Measurements from ENCODE around the gene UBE2J1.
A peak's percentile ranks its signal among the peaks of the same experiment; 100 is the strongest.
"Not testable (repeated sequence)": the region's sequence is repeated elsewhere in the genome, so short reads cannot be mapped to it uniquely, and the experiment has no call there.

UBE2J1 gene

DNA sequence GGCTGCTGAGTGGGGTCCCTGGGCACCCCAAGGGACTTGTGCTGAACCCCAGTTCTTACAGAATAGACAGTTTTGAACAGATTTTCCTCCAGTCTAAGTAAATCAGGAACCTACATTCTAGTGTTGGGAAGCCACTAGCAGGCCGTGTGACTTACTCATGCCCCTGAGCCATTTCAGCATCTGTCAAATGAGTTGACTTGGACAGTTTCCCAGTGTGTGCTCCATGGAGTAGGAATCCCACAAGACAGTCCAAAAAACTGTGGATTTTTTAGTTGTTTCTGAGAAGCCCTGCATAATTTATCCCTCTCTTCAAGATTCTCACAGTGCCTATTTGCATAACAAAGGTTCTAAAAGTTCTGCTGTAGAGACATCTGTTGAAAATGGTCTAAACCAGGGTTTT lies 39.5 kb downstream of the UBE2J1 start:
- TF ChIP-seq ELF4 (IDR thresholded peaks at IDR 0.05), result no peak
- CTCF ChIA-PET, result interaction anchor here (1.4 to 2.7 kb wide), 2 partner anchors 14 to 55 kb away, joined by 4 to 13 read pairs; no protein-coding TSS in a partner anchor
- POLR2A ChIA-PET, result interaction anchor here (0.6 kb wide), 1 partner anchor 15 kb away, joined by 3 read pairs; no protein-coding TSS in a partner anchor
- DNase-seq (ENCODE audit: extremely low spot score), result no peak

DNA sequence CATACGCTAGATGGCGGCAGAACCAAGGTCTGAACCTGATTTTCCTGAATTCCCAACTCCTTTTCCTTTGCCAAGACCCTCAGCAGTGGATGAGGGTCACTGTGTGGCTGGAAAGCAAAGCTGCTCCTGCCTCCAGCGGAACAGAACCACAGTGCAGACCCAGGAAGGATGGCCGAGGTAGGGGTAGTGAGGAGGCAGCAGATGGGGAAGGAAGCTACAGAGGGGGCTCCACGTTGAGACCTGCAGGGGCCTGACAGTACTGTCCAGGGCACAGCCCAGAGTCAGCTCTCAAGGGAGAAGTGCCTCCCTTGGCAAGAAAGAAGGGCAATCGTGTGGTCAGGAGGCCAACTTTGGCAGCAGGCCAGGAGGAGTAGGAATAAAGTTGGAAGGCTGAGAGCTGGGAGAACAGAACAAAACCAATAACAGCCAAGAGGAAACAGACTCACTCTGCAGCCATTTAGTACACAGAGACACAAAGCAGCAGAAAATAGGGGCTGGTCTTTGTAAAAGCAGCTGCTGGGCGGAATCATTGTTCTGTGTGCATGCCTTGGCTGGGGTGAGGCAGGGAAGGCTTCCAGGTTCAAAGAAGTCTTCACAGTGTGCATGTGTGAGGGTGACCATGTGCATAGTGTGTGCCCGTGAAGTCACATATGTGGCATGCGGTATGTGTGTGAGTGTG lies 40.5 kb downstream of the UBE2J1 start:
- TF ChIP-seq FOXK2 (IDR thresholded peaks at IDR 0.05) (no peak), ELF4 (IDR thresholded peaks at IDR 0.05) (no peak), ZNF384 (IDR thresholded peaks at IDR 0.05) (no peak), FOXA1 (IDR thresholded peaks at IDR 0.05) (no peak), TARDBP (IDR thresholded peaks at IDR 0.05) (no peak), SUZ12 (IDR thresholded peaks at IDR 0.05) (no peak), NFRKB (IDR thresholded peaks at IDR 0.05) (no peak), FOXM1 (IDR thresholded peaks at IDR 0.05; ENCODE audit: borderline replicate concordance) (no peak), LEF1 (IDR thresholded peaks at IDR 0.05; ENCODE audit: borderline replicate concordance) (no peak), ARNT (IDR thresholded peaks at IDR 0.05) (no peak), L3MBTL2 (conservative IDR thresholded peaks at IDR 0.05) (no peak), CTBP1 (IDR thresholded peaks at IDR 0.05; ENCODE audit: borderline replicate concordance) (no peak), BHLHE40 (IDR thresholded peaks at IDR 0.05; ENCODE audit: borderline replicate concordance) (no peak), SP1 (IDR thresholded peaks at IDR 0.05) (no peak)
- TF ChIP-seq, protein P1, sequence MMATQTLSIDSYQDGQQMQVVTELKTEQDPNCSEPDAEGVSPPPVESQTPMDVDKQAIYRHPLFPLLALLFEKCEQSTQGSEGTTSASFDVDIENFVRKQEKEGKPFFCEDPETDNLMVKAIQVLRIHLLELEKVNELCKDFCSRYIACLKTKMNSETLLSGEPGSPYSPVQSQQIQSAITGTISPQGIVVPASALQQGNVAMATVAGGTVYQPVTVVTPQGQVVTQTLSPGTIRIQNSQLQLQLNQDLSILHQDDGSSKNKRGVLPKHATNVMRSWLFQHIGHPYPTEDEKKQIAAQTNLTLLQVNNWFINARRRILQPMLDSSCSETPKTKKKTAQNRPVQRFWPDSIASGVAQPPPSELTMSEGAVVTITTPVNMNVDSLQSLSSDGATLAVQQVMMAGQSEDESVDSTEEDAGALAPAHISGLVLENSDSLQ (IDR thresholded peaks at IDR 0.05), result no peak
- ChIA-PET POLR2A (interaction anchor here (0.6 kb wide), 2 partner anchors 14 to 1102 kb away, joined by 3 read pairs; no protein-coding TSS in a partner anchor), CTCF (interaction anchor here (0.6 to 2.7 kb wide), 7 partner anchors 13 to 298 kb away, joined by 3 to 13 read pairs (median 5); no protein-coding TSS in a partner anchor)
- DNase-seq (ENCODE audit: extremely low spot score), result peak; percentile 38

DNA sequence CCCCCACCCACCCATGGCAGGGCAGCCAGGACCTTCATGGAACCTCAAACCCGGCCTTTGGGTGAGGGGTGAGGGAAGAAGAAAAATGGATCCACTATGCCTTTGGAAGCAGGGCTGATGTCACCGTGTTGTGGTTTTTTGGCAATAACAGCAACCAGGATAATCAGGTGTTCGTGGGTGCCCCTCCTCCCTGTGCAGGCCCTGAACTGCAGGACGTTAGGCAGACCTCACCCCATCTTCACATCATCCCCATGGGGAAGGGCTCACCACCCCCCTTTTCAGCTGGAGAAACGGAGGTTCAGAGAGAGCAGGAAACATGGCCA lies 41.0 kb downstream of the UBE2J1 start:
- TF ChIP-seq HDGF (IDR thresholded peaks at IDR 0.05; ENCODE audit: borderline replicate concordance) (no peak), L3MBTL2 (conservative IDR thresholded peaks at IDR 0.05) (no peak), NFRKB (IDR thresholded peaks at IDR 0.05) (no peak), TARDBP (IDR thresholded peaks at IDR 0.05) (no peak), ELF4 (IDR thresholded peaks at IDR 0.05) (no peak), FOXK2 (IDR thresholded peaks at IDR 0.05) (no peak), LEF1 (IDR thresholded peaks at IDR 0.05; ENCODE audit: borderline replicate concordance) (no peak), FOXM1 (IDR thresholded peaks at IDR 0.05; ENCODE audit: borderline replicate concordance) (no peak), CTBP1 (IDR thresholded peaks at IDR 0.05; ENCODE audit: borderline replicate concordance) (no peak), SUZ12 (IDR thresholded peaks at IDR 0.05) (no peak), FOXA1 (IDR thresholded peaks at IDR 0.05) (no peak), ZNF384 (IDR thresholded peaks at IDR 0.05) (no peak), ARNT (IDR thresholded peaks at IDR 0.05) (no peak), BHLHE40 (IDR thresholded peaks at IDR 0.05; ENCODE audit: borderline replicate concordance) (no peak), SP1 (IDR thresholded peaks at IDR 0.05) (no peak)
- TF ChIP-seq, protein P1 (IDR thresholded peaks at IDR 0.05), result no peak
- ChIA-PET POLR2A (no interaction called here), CTCF (interaction anchor here (0.5 to 2.7 kb wide), 8 partner anchors 13 to 299 kb away, joined by 3 to 13 read pairs (median 4); no protein-coding TSS in a partner anchor)
- DNase-seq (ENCODE audit: extremely low spot score), result no peak

DNA sequence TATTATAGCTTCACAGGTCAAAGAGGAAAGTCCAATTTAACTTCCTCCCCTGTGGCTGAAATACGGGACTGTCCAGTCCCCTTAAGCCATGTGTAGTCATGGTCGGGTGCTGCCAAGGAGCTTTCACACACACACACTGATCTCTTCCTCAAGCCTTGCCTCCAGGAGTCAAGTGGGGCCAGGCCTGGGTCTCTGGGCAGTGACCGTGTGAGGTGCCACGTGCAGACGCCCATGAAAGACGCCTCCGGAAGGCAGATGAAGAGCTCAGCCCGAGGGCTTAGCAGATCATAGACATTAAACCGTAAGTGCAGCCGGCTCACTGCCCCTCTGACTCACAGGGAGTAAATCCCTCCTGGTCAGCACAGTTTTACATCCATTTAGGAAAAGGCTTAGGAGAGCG lies 41.6 kb downstream of the UBE2J1 start:
- CTCF ChIA-PET, result interaction anchor here (0.5 to 2.7 kb wide), 5 partner anchors 36 to 119 kb away, joined by 3 to 13 read pairs (median 3); no protein-coding TSS in a partner anchor

DNA sequence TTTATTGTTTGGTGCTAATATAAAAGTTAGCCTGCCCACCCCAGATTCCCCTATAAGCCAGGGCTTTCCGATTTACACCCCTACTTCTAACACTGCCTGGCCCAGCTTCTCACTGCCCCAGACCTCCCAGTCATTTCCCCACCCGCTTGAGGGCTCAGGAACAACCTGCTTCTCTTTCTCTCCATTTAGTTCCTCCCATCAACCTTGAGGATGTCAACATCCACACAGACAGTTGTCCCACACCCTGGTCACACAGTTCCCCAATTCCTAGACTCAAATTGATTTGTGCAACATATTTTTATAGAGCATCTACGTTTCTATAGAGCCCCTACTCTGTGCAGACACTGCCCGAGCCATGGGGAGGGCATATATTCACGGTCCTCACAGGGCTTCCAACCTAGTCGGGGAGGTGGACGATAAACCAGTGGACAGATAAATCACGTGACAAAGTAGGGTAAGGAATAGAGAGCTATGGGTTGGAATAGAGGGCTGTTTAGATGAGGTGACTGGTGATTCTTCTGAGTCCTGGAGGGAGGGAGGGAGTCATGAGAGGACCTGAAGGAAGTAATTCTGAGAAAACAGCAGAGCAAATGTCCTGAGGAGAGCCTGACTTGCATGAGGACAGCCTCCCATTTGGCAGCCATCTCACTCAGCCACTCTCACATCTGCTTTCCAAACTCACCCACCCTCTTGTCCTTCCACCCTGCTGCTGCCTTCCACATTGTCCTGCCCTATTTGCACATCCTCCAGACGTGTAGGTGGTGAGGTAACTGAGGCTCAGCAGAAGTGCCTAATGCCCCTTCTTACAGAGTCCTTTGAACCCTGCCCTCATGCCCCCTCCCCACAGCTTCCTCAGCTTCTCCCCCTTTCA lies 43.8 kb downstream of the UBE2J1 start:
- CTCF ChIA-PET, result interaction anchor here (0.6 to 1.9 kb wide), 3 partner anchors 10 to 886 kb away, joined by 3 to 5 read pairs (median 5); no protein-coding TSS in a partner anchor
- POLR2A ChIA-PET, result no interaction called here
- TF ChIP-seq TARDBP (IDR thresholded peaks at IDR 0.05), result no peak
- TF ChIP-seq SUZ12 (IDR thresholded peaks at IDR 0.05), result no peak
- no peak for TF ChIP-seq ZNF384 (IDR thresholded peaks at IDR 0.05)
- TF ChIP-seq FOXA1 (IDR thresholded peaks at IDR 0.05), result no peak
- no peak for TF ChIP-seq NFRKB (IDR thresholded peaks at IDR 0.05)
- TF ChIP-seq SP1 (IDR thresholded peaks at IDR 0.05), result no peak
- TF ChIP-seq CTBP1 (IDR thresholded peaks at IDR 0.05; ENCODE audit: borderline replicate concordance), result no peak
- TF ChIP-seq, protein P1 (IDR thresholded peaks at IDR 0.05), result no peak
- TF ChIP-seq FOXM1 (IDR thresholded peaks at IDR 0.05; ENCODE audit: borderline replicate concordance), result no peak
- no peak for TF ChIP-seq L3MBTL2 (conservative IDR thresholded peaks at IDR 0.05)
- no peak for TF ChIP-seq ARNT (IDR thresholded peaks at IDR 0.05)
- no peak for TF ChIP-seq HDGF (IDR thresholded peaks at IDR 0.05; ENCODE audit: borderline replicate concordance)
- TF ChIP-seq BHLHE40 (IDR thresholded peaks at IDR 0.05; ENCODE audit: borderline replicate concordance), result no peak
- TF ChIP-seq ELF4 (IDR thresholded peaks at IDR 0.05), result no peak
- TF ChIP-seq LEF1 (IDR thresholded peaks at IDR 0.05; ENCODE audit: borderline replicate concordance), result no peak
- no peak for TF ChIP-seq FOXK2 (IDR thresholded peaks at IDR 0.05)
- no peak for DNase-seq (ENCODE audit: extremely low spot score)

More for the DNA sequence above, 41.6 kb downstream of the UBE2J1 start:
- POLR2A ChIA-PET, result no interaction called here
- no peak for DNase-seq (ENCODE audit: extremely low spot score)
- TF ChIP-seq L3MBTL2 (conservative IDR thresholded peaks at IDR 0.05) (no peak), HDGF (IDR thresholded peaks at IDR 0.05; ENCODE audit: borderline replicate concordance) (no peak), ZNF384 (IDR thresholded peaks at IDR 0.05) (no peak), FOXM1 (IDR thresholded peaks at IDR 0.05; ENCODE audit: borderline replicate concordance) (no peak), FOXA1 (IDR thresholded peaks at IDR 0.05) (no peak), SUZ12 (IDR thresholded peaks at IDR 0.05) (no peak), LEF1 (IDR thresholded peaks at IDR 0.05; ENCODE audit: borderline replicate concordance) (no peak), TARDBP (IDR thresholded peaks at IDR 0.05) (no peak), ARNT (IDR thresholded peaks at IDR 0.05) (no peak), ELF4 (IDR thresholded peaks at IDR 0.05) (no peak), NFRKB (IDR thresholded peaks at IDR 0.05) (no peak), CTBP1 (IDR thresholded peaks at IDR 0.05; ENCODE audit: borderline replicate concordance) (no peak), FOXK2 (IDR thresholded peaks at IDR 0.05) (no peak), SP1 (IDR thresholded peaks at IDR 0.05) (no peak), BHLHE40 (IDR thresholded peaks at IDR 0.05; ENCODE audit: borderline replicate concordance) (no peak)
- TF ChIP-seq, protein P1 (IDR thresholded peaks at IDR 0.05), result no peak

DNA sequence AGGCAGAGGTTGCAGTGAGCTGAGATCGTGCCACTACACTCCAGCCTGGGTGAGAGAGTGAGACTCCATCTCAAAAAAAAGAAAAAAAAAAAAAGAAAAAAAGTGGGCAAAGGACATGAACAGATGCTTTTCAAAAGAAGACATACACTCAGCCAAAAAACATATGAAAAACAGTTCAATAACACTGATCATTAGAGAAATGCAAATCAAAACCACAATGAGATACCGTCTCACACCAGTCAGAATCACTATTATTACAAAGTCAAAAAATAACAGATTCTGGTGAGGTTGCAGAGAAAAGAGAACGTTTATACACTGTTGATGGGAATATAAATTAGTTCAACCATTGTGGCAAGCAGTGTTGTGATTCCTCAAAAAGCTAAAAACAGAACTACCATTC lies 48.0 kb downstream of the UBE2J1 start:
- POLR2A ChIA-PET; CTCF ChIA-PET; DNase-seq (ENCODE audit: extremely low spot score): not testable (repeated sequence)

All from HEK293T (cell line).